ENCODE data around the gene PCCA. TPM values are rescaled to one million over a fixed set of nuclear protein-coding genes. Genes with fewer than 3 reads are reported as not detected.
"Not testable (repeated sequence)": the region's sequence is repeated elsewhere in the genome, so short reads cannot be mapped to it uniquely, and the experiment has no call there.

The PCCA gene
- total RNA-seq, 1 donor from 2014 or later = 9.7 TPM

DNA sequence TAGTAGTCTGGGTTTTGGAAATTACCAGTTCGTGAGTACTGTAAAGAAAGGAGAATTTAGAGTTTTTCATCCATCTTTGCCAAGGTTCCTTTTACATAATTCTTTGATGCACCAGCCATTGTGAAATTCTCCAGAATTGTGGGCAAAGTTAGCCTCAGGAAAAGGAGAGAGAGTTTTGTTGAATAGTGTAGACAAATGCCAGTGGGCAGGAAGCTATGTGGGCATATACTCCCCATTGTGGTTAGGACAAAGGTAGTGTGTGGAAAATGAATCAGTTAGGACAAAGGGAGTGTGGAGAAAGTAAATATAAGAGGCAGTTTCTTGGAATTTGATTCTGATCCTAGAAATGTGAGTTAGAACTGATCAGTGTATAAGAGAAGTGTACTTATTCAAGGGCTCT lies 67.9 kb downstream of the PCCA start:
- DNase-seq (ENCODE audit: low spot score) = no peak
- H3K4me1 Mint-ChIP-seq (ENCODE audit: low read depth) = peaks cover 13% of the 10 kb centered on the region
- H3K27me3 Mint-ChIP-seq (ENCODE audit: insufficient read depth) = no peaks in the 10 kb centered on the region
- peaks cover 4% of the 10 kb centered on the region for H3K36me3 Mint-ChIP-seq (ENCODE audit: low read depth)
- no peak overlapping the region for H3K27ac Mint-ChIP-seq
- H3K4me3 Mint-ChIP-seq = no peak overlapping the region
- intact Hi-C loops (cut with micrococcal nuclease) = no loop called here
- H3K9me3 Mint-ChIP-seq = no peaks in the 10 kb centered on the region

DNA sequence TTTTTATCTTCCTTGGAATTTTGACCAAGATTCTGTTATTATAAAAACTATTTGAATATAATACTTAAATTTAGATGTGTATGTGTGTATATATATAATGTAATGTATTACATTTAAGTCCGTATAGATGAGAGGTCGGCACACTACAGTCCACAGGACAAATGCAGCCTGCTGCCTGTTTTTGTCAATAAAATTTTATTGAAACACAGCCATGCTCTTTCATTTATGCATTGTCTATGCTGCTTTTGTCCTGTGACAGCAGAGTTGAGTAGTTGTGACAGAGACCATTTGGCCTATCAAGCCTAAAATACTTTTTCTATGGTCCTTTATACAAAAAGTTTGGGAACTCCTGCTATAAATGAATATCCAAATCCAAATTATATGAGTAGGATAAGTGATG lies 69.7 kb downstream of the PCCA start:
- H3K9me3 Mint-ChIP-seq = no peaks in the 10 kb centered on the region
- H3K4me1 Mint-ChIP-seq (ENCODE audit: low read depth) = peaks cover 13% of the 10 kb centered on the region
- H3K27me3 Mint-ChIP-seq (ENCODE audit: insufficient read depth) = no peaks in the 10 kb centered on the region
- intact Hi-C loops (cut with micrococcal nuclease) = no loop called here
- H3K4me3 Mint-ChIP-seq = no peak overlapping the region
- peaks cover 4% of the 10 kb centered on the region for H3K36me3 Mint-ChIP-seq (ENCODE audit: low read depth)
- no peak overlapping the region for H3K27ac Mint-ChIP-seq
- DNase-seq (ENCODE audit: low spot score) = no peak

DNA sequence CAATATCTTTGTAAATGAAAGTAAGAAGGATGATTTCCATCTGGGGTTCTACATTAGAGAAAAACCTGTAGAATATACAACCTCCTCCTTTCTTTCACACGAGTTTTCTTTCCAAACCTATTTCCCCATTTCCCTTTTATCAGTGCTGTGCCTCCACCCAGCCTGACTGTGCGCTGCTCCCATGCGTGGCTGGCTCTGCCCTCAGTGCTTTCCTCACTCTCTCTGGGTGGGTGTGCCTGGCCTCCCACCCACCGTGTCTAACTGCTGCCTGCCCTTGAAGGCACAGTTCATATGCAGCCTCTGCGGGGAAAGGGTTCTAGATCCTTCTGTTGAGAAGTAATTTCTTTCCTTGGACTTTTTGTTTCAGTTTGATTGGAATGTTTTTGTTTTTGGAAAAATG lies 70.7 kb downstream of the PCCA start:
- Mint-ChIP-seq H3K27ac (no peak overlapping the region), H3K4me3 (no peak overlapping the region), H3K36me3 (ENCODE audit: low read depth) (peaks cover 4% of the 10 kb centered on the region), H3K27me3 (ENCODE audit: insufficient read depth) (no peaks in the 10 kb centered on the region), H3K9me3 (no peaks in the 10 kb centered on the region), H3K4me1 (ENCODE audit: low read depth) (peaks cover 13% of the 10 kb centered on the region)
- intact Hi-C loops (cut with micrococcal nuclease) = no loop called here
- DNase-seq (ENCODE audit: low spot score) = no peak

DNA sequence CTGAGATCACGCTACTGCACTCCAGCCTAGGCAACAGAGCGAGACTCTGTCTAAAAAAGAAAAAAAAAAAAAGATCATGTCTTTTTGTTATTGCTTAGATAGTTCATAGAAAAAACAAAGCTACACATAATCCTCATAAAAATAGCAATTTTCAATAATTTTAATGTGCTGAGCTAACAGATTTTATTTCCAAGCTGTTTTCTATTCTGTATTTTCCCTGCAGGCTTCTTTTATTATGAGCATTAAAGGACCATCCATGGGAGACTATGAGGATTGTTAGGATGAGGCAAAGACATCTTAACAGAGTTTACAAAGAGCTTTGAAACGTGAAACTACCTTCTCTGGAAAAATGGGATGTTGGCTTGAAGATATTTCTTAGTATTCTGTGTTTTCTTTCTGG lies 71.6 kb downstream of the PCCA start:
- Mint-ChIP-seq H3K4me3 (no peak overlapping the region), H3K27ac (no peak overlapping the region), H3K4me1 (ENCODE audit: low read depth) (peaks cover 13% of the 10 kb centered on the region), H3K27me3 (ENCODE audit: insufficient read depth) (no peaks in the 10 kb centered on the region), H3K9me3 (no peaks in the 10 kb centered on the region), H3K36me3 (ENCODE audit: low read depth) (peaks cover 4% of the 10 kb centered on the region)
- intact Hi-C loops (cut with micrococcal nuclease) = no loop called here
- no peak for DNase-seq (ENCODE audit: low spot score)

DNA sequence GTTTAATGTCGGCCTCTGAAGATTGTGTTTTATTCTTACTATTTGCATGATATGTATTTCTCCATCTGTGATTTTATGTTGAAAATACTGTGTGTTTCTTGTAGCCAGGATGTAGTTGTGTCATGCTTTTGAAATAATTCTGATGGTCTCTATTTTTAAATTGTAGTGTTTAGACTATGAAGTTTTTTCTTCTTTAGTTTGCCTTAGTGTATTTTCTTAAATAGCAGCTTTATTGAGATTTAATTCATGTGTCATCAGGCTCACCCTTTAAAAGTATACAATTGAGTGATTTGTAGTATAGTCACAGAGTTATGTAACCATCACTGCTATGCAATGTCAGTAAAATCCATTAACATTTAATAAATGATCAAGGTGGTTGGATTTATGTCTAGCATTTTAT lies 74.5 kb downstream of the PCCA start:
- H3K4me3 Mint-ChIP-seq = no peak overlapping the region
- intact Hi-C loops (cut with micrococcal nuclease) = no loop called here
- peaks cover 2% of the 10 kb centered on the region for H3K27me3 Mint-ChIP-seq (ENCODE audit: insufficient read depth)
- H3K36me3 Mint-ChIP-seq (ENCODE audit: low read depth) = no peaks in the 10 kb centered on the region
- DNase-seq (ENCODE audit: low spot score) = no peak
- H3K9me3 Mint-ChIP-seq = no peaks in the 10 kb centered on the region
- H3K27ac Mint-ChIP-seq = no peak overlapping the region
- H3K4me1 Mint-ChIP-seq (ENCODE audit: low read depth) = no peaks in the 10 kb centered on the region

DNA sequence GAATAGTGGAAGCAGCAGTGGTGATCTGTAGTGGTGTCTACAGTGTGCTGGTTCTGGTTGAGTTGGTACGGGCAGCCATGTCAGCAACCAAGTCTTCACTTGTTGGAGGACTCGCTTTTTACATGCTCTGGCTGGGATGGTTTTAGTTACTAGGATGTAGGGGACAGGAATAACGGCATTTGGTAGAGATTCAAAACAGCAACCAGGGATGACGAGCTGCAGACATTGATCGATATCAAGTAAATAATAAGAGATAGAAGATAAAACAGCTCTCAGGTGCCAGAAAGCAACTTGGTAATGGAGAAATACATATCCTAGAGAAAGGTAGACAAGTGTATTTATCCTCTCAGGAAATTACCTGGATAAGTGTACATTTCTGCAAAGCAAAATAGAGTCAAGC lies 84.3 kb downstream of the PCCA start:
- no peak overlapping the region for H3K27ac Mint-ChIP-seq

DNA sequence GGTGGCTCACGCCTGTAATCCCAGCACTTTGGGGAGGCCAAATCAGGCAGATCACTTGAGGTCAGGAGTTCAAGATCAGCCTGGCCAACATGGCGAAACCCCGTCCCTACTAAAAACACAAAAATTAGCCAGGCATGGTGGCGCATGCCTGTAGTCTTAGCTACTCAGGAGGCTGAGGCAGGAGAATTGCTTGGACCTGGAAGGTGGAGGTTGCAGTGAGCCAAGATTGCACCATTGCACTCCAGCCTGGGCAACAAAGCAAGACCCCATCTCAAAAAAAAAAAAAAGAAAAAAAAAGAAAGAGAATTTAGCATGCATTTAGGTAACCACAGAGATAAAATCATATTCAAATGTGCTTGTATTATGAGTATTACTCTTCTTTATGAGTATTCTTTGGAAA lies 85.6 kb downstream of the PCCA start:
- H3K9me3 Mint-ChIP-seq; H3K36me3 Mint-ChIP-seq (ENCODE audit: low read depth); intact Hi-C loops (cut with micrococcal nuclease); DNase-seq (ENCODE audit: low spot score); H3K27ac Mint-ChIP-seq; H3K27me3 Mint-ChIP-seq (ENCODE audit: insufficient read depth); H3K4me3 Mint-ChIP-seq; H3K4me1 Mint-ChIP-seq (ENCODE audit: low read depth): not testable (repeated sequence)

More for the DNA sequence above, 84.3 kb downstream of the PCCA start:
- Mint-ChIP-seq H3K4me1 (ENCODE audit: low read depth) (no peaks in the 10 kb centered on the region), H3K27me3 (ENCODE audit: insufficient read depth) (no peaks in the 10 kb centered on the region), H3K36me3 (ENCODE audit: low read depth) (peaks cover 2% of the 10 kb centered on the region), H3K9me3 (no peaks in the 10 kb centered on the region), H3K4me3 (no peak overlapping the region)
- no peak for DNase-seq (ENCODE audit: low spot score)
- intact Hi-C loops (cut with micrococcal nuclease) = no loop called here

DNA sequence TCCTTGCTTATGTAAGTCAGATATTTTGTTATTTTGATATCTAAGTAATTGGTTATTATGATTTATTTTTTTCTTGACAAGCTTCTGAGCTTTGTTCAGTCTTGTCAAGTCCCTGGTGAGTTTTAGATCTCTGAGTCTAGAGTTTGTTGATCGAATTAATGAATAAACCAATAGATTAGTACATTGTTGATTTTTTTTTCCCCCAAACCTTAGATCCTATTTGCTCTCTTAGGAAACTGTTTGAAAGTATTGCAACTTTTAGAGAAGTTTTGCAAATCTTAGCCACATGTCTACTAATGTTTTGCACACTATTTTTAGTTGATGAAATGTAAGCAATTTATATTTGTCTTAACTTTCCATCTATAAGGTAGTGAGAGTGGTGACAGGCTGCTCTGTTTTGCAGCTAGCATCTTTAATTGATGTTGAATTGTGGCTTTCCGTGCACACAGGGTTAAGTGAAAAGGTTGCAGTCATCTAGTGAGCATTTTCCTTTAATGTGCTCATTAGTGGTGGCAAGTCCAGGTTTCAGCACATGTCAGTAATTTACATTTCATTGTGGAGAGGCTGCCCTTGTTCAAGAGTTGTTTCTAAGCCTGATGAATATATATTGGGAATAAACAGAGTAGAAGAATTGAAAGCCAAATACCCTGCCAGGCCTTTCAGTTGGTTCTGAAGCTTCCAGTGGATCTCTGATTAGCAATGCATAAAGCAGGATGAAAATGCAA lies 86.3 kb downstream of the PCCA start:
- DNase-seq (ENCODE audit: low spot score) = no peak
- Mint-ChIP-seq H3K4me3 (no peak overlapping the region), H3K36me3 (ENCODE audit: low read depth) (peaks cover 2% of the 10 kb centered on the region), H3K27ac (no peak overlapping the region), H3K4me1 (ENCODE audit: low read depth) (no peaks in the 10 kb centered on the region), H3K27me3 (ENCODE audit: insufficient read depth) (no peaks in the 10 kb centered on the region), H3K9me3 (no peaks in the 10 kb centered on the region)
- intact Hi-C loops (cut with micrococcal nuclease) = no loop called here

DNA sequence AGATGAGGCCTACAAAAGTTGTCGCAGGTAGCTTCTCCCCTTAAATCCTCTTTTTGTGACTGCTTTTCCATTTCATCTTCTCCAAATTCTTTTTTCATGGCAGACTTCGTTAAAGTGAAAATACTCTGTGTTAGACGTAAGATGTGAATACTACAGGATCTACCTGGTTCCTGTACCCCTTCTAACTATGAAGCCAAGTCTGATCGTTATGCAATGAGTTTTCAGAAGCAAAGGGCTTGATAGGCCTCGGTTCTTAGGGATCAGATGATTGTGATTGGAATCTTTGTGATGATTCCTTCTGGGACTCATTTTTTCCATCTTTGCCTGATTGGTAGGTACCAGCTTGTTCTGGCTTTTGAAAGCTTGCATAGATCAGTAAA lies 86.9 kb downstream of the PCCA start:
- intact Hi-C loops (cut with micrococcal nuclease) = no loop called here
- Mint-ChIP-seq H3K9me3 (no peaks in the 10 kb centered on the region), H3K27ac (no peak overlapping the region), H3K36me3 (ENCODE audit: low read depth) (peaks cover 2% of the 10 kb centered on the region), H3K4me1 (ENCODE audit: low read depth) (peaks cover 2% of the 10 kb centered on the region), H3K4me3 (no peak overlapping the region), H3K27me3 (ENCODE audit: insufficient read depth) (no peaks in the 10 kb centered on the region)
- DNase-seq (ENCODE audit: low spot score) = no peak

DNA sequence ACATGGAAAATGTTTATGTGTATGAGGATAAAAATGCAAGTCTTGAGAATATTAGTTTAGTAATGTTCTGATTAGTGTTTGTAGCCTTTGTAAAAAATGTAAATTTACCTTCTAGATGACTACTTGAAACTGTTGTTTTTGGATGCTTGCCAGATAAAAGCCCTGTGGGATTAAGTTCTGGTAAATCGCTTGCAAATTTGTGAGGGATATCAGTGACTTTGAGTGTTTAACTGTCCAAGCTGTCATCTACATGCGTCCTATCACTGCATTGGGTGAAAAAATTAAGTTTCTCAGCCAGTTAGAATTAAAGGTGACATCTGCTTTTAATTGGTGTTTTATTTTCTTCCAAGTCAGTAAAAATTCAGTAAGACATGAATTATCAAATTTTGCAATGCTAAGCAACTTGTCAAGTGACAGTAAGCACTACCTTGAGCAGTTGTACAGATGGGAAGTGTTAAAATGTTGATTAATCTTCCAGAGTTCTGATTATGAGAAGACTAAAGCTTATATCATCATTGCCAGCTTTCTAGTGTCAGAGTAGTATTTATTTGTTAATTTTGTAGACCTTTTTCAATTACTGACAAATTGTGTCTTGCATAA lies 88.0 kb downstream of the PCCA start:
- Mint-ChIP-seq H3K9me3 (no peaks in the 10 kb centered on the region), H3K27ac (no peak overlapping the region), H3K27me3 (ENCODE audit: insufficient read depth) (no peaks in the 10 kb centered on the region), H3K4me1 (ENCODE audit: low read depth) (peaks cover 5% of the 10 kb centered on the region), H3K36me3 (ENCODE audit: low read depth) (peaks cover 4% of the 10 kb centered on the region), H3K4me3 (no peak overlapping the region)
- intact Hi-C loops (cut with micrococcal nuclease) = no loop called here
- DNase-seq (ENCODE audit: low spot score) = no peak

DNA sequence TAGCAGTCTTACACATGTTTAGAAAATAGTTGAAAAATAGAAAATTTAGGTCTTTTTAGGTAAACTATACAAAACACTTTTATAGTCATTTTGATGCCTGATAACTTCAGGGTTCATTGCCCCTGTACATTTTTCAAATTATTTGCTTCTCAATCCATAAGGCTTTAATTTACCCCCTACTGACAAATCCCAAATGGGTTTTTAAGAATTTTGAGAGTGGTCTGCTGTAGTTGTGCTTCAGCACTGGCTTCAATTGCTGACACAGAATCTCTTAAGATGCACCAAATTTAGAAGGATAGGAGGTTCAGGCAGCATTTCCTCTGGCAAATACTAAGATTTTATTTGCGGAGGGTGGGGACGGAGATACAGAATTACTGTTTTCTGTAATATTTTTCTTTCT lies 89.4 kb downstream of the PCCA start:
- H3K4me3 Mint-ChIP-seq = no peak overlapping the region
- H3K36me3 Mint-ChIP-seq (ENCODE audit: low read depth) = peaks cover 2% of the 10 kb centered on the region
- peaks cover 14% of the 10 kb centered on the region for H3K4me1 Mint-ChIP-seq (ENCODE audit: low read depth)
- no peak overlapping the region for H3K27ac Mint-ChIP-seq
- no peaks in the 10 kb centered on the region for H3K27me3 Mint-ChIP-seq (ENCODE audit: insufficient read depth)
- no peaks in the 10 kb centered on the region for H3K9me3 Mint-ChIP-seq
- no peak for DNase-seq (ENCODE audit: low spot score)
- intact Hi-C loops (cut with micrococcal nuclease) = no loop called here

DNA sequence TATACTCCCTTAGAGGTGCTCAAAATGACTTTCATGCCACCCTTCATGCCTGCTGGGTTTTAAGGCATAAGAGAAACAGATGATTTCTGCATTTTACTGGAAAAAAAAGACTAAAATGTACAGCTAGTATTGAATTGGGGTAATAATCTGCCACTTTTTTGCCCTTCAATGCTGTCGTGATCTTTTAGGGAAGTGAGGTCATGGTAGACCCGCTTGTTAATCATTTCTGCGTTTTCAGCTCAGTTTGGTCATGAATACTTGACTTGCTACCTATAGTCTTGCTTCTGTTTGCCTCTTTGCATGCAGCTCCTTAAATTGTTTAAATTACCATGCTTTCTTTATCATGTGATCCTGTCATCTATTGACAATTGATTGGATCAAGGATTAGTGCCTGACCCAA lies 90.4 kb downstream of the PCCA start:
- no peak for DNase-seq (ENCODE audit: low spot score)
- Mint-ChIP-seq H3K27ac (no peak overlapping the region), H3K4me1 (ENCODE audit: low read depth) (peaks cover 24% of the 10 kb centered on the region), H3K9me3 (no peaks in the 10 kb centered on the region), H3K4me3 (no peak overlapping the region), H3K36me3 (ENCODE audit: low read depth) (peaks cover 2% of the 10 kb centered on the region), H3K27me3 (ENCODE audit: insufficient read depth) (no peaks in the 10 kb centered on the region)
- intact Hi-C loops (cut with micrococcal nuclease) = no loop called here

DNA sequence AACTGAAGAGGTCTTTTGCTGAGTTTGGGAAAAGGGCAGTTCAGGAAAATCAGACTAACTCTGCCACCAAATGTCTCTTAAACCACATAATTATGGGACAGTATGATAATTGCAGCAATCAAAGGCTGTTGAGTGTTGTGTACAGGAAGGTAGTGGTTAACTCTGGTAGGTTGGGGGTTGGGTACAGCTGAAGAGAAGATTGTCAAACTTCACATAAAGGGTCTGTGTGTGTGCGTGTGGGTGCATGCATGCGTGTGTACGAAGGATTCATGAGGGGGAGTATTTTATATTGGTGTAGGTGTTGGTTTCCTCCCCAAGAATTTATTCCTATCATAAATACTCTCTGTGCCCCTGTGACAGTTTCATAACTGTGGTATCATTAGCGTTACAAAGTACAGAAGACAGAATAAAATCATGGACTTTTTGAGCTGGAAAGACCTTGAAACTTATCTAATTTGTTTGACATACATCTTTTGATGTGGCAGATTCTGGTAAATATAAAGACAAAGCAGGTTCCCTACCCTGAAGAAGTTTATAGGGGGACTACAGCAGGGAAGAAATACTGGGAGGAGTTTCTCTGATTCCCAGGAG lies 94.1 kb downstream of the PCCA start:
- intact Hi-C loops (cut with micrococcal nuclease) = no loop called here
- peaks cover 25% of the 10 kb centered on the region for H3K4me1 Mint-ChIP-seq (ENCODE audit: low read depth)
- peaks cover 2% of the 10 kb centered on the region for H3K36me3 Mint-ChIP-seq (ENCODE audit: low read depth)
- no peaks in the 10 kb centered on the region for H3K27me3 Mint-ChIP-seq (ENCODE audit: insufficient read depth)
- H3K4me3 Mint-ChIP-seq = no peak overlapping the region
- H3K9me3 Mint-ChIP-seq = no peaks in the 10 kb centered on the region
- DNase-seq (ENCODE audit: low spot score) = no peak
- no peak overlapping the region for H3K27ac Mint-ChIP-seq

All from activated T-helper 1 cell treated with anti-CD3 and anti-CD28 coated beads, Interleukin-12 subunit alpha, Interleukin-12 subunit beta, Interleukin-2, Interleukin-4 antibody, amounts not matched to agents 30 ng/mL and 10 ng/mL and 1 ng/mL, durations not matched to agents 14 hours and 24 hours and 36 hours (primary cell).